MCF 10A (cell line): ENCODE measurements around the gene BMP2K. TPM values are rescaled to one million over a fixed set of nuclear protein-coding genes. Genes with fewer than 3 reads are reported as not detected.

Experiments used
- BruUV-seq: library from RNA; stranded (reverse); fragments of 400-500 nt; replicated peaks from 2 replicates; lab custom pipeline; 2021; lab: Mats Ljungman, UMichigan
- CTCF ChIA-PET: fragments of 300-600 bp; sonication (Branson Sonifier 250); formaldehyde crosslinking; extraction: SDS; loops from one replicate; lab custom pipeline; 2021; ENCODE audit warnings: antibody characterized with exemption, inconsistent platforms; lab: Yijun Ruan, JAX
- POLR2A ChIA-PET: fragments of 300-600, 350-650 bp; sonication (Branson Sonifier 250); formaldehyde crosslinking; extraction: SDS; loops from one replicate; lab custom pipeline; 2020; ENCODE audit warnings: antibody characterized with exemption, inconsistent platforms; lab: Yijun Ruan, JAX
- DNase-seq: peaks from one replicate; pipeline ENCODE4 v3.0.0-alpha.2; 2018; ENCODE audit not compliant: unreplicated experiment
- H3K27ac Mint-ChIP-seq: one replicate; pipeline ENCODE4 v1.8.0; 2022; ENCODE audit warnings: mild to moderate bottlenecking, low read depth, mixed read lengths; ENCODE audit not compliant: unreplicated experiment
- H3K27me3 Mint-ChIP-seq: one replicate; pipeline ENCODE4 v1.8.0; 2022; ENCODE audit warnings: mixed read lengths; ENCODE audit not compliant: insufficient read depth, unreplicated experiment
- H3K36me3 Mint-ChIP-seq: one replicate; pipeline ENCODE4 v1.8.0; 2022; ENCODE audit warnings: mild to moderate bottlenecking, moderate library complexity, mixed read lengths; ENCODE audit not compliant: insufficient read depth, unreplicated experiment
- H3K4me1 Mint-ChIP-seq: one replicate; pipeline ENCODE4 v1.8.0; 2022; ENCODE audit warnings: mixed read lengths; ENCODE audit not compliant: insufficient read depth, unreplicated experiment
- H3K4me3 Mint-ChIP-seq: one replicate; pipeline ENCODE4 v1.8.0; 2022; ENCODE audit warnings: mild to moderate bottlenecking, moderate library complexity, mixed read lengths; ENCODE audit not compliant: unreplicated experiment
- H3K9me3 Mint-ChIP-seq: one replicate; pipeline ENCODE4 v1.8.0; 2022; ENCODE audit warnings: mixed read lengths; ENCODE audit not compliant: unreplicated experiment
- intact Hi-C: fragments of 100-400 bp; cut with micrococcal nuclease; formaldehyde crosslinking; loops from 2 replicates; pipeline ENCODE4 v1.14.1; 2022
- total RNA-seq: library from RNA; stranded (reverse); gene quantifications from 2 replicates; pipeline ENCODE4 v1.2.3, GENCODE V29; 2022
- TF ChIP-seq, protein P1 (sequence below): fragments of 200-600 bp; IDR thresholded peaks from one replicate; pipeline ENCODE4 v1.8.0; 2022; ENCODE audit warnings: antibody characterized with exemption, mild to moderate bottlenecking; ENCODE audit not compliant: unreplicated experiment

BMP2K gene
- total RNA-seq, 1 experiment from 2014 or later = 47.3 TPM

- Mint-ChIP-seq H3K27me3 (no peaks in the 10 kb centered on the region), H3K36me3 (peaks cover 6% of the 10 kb centered on the region), H3K9me3 (no peaks in the 10 kb centered on the region), H3K4me1 (no peaks in the 10 kb centered on the region), H3K27ac (peak overlapping the region; percentile 96), H3K4me3 (peak overlapping the region; percentile 94)
- TSS peak; percentile 88 for BruUV-seq
- ChIA-PET CTCF (interaction anchor here (1.2 to 1.6 kb wide), 4 partner anchors 14 to 163 kb away, joined by 3 to 7 read pairs (median 4); no protein-coding TSS in a partner anchor), POLR2A (interaction anchor here (0.9 to 7.0 kb wide), 11 partner anchors 11 to 131 kb away, joined by 3 to 87 read pairs (median 5); no protein-coding TSS in a partner anchor)
- peak; percentile 80 for DNase-seq
- TF ChIP-seq, protein P1, sequence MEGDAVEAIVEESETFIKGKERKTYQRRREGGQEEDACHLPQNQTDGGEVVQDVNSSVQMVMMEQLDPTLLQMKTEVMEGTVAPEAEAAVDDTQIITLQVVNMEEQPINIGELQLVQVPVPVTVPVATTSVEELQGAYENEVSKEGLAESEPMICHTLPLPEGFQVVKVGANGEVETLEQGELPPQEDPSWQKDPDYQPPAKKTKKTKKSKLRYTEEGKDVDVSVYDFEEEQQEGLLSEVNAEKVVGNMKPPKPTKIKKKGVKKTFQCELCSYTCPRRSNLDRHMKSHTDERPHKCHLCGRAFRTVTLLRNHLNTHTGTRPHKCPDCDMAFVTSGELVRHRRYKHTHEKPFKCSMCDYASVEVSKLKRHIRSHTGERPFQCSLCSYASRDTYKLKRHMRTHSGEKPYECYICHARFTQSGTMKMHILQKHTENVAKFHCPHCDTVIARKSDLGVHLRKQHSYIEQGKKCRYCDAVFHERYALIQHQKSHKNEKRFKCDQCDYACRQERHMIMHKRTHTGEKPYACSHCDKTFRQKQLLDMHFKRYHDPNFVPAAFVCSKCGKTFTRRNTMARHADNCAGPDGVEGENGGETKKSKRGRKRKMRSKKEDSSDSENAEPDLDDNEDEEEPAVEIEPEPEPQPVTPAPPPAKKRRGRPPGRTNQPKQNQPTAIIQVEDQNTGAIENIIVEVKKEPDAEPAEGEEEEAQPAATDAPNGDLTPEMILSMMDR = no peak
- intact Hi-C loops = loop anchor here (1.0 to 5.0 kb wide), 5 partner anchors 72 to 223 kb away; partner anchors contain the start of gene ANXA3
Observed at GRCh38 chr4:78775303-78776078, 659 bp upstream of the BMP2K start.

- peak; percentile 78 for DNase-seq
- TF ChIP-seq, protein P1 = no peak
- no peaks in the 10 kb centered on the region for H3K4me1 Mint-ChIP-seq
- ChIA-PET CTCF (interaction anchor here (0.8 to 1.6 kb wide), 7 partner anchors 12 to 164 kb away, joined by 3 to 7 read pairs (median 5); no protein-coding TSS in a partner anchor), POLR2A (interaction anchor here (0.8 to 7.0 kb wide), 15 partner anchors 11 to 132 kb away, joined by 3 to 87 read pairs (median 4); no protein-coding TSS in a partner anchor)
- BruUV-seq = no TSS peak
- intact Hi-C loops = loop anchor here (5.0 kb wide), 2 partner anchors 70 to 225 kb away; partner anchors contain the start of gene ANXA3
- no peaks in the 10 kb centered on the region for H3K27me3 Mint-ChIP-seq
- peak overlapping the region; percentile 79 for H3K27ac Mint-ChIP-seq
- peaks cover 6% of the 10 kb centered on the region for H3K36me3 Mint-ChIP-seq
- peak overlapping the region; percentile 94 for H3K4me3 Mint-ChIP-seq
- H3K9me3 Mint-ChIP-seq = no peaks in the 10 kb centered on the region
Observed at GRCh38 chr4:78776729-78777575, 802 bp downstream of the BMP2K start.

DNA sequence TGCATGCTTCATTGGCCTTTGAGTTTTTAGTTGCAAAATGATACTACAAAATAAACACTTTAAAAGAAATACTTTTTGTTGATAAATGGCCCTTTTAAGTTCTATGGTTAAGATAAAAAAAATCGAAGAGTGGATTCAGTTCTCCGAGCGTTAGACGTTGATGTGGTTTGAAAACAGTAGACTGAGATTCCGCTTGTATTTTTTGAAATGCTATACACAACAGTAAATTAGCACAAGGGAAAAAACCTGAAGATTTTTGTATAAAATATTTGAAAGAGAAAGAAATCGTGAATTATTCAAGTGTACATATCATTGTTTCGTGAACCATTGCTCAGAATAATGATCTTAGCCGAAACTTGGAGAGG is 1.4 kb downstream of the BMP2K start:
- BruUV-seq = TSS peak; percentile 47

More for the DNA sequence above, 1.4 kb downstream of the BMP2K start:
- H3K4me1 Mint-ChIP-seq = no peaks in the 10 kb centered on the region
- CTCF ChIA-PET = no interaction called here
- H3K9me3 Mint-ChIP-seq = no peaks in the 10 kb centered on the region
- POLR2A ChIA-PET = interaction anchor here (0.8 to 7.0 kb wide), 9 partner anchors 10 to 133 kb away, joined by 3 to 87 read pairs (median 5); no protein-coding TSS in a partner anchor
- intact Hi-C loops = loop anchor here (5.0 kb wide), 2 partner anchors 70 to 225 kb away; partner anchors contain the start of gene ANXA3
- TF ChIP-seq, protein P1 = no peak
- peak overlapping the region; percentile 79 for H3K27ac Mint-ChIP-seq
- H3K27me3 Mint-ChIP-seq = no peaks in the 10 kb centered on the region
- peak overlapping the region; percentile 94 for H3K4me3 Mint-ChIP-seq
- no peak for DNase-seq
- H3K36me3 Mint-ChIP-seq = peaks cover 4% of the 10 kb centered on the region
